AG04449 (cell line): Measurements from ENCODE around the gene PDE8A.

Experiments
- CTCF ChIA-PET: fragments of 350-600 bp; formaldehyde crosslinking; extraction: SDS; loops from one replicate; lab custom pipeline; 2021; ENCODE audit warnings: antibody characterized with exemption; lab: Yijun Ruan, JAX
- POLR2A ChIA-PET: fragments of 400-600, 350-600 bp; formaldehyde crosslinking; extraction: SDS; loops from one replicate; lab custom pipeline; 2020; ENCODE audit warnings: antibody characterized with exemption, inconsistent platforms; lab: Yijun Ruan, JAX
- DNase-seq: peaks from one replicate; pipeline ENCODE4 v3.0.0-alpha.2; 2010; ENCODE audit warnings: low read depth, low spot score
- H3K4me3 ChIP-seq: 2 replicates; pipeline ENCODE4 v1.5.1; 2011; ENCODE audit warnings: low read depth, mild to moderate bottlenecking, control low read depth, low read length
- TF ChIP-seq, protein P1 (sequence below): IDR thresholded peaks from one replicate; pipeline ENCODE4 v1.5.1; 2011; ENCODE audit warnings: mild to moderate bottlenecking, moderate library complexity, low read length, control low read depth, inconsistent platforms; ENCODE audit not compliant: insufficient read depth; ENCODE audit errors: missing control alignments

PDE8A gene

GRCh38 chr15:85031944-85032558, 50.4 kb downstream of the PDE8A start:
- H3K4me3 ChIP-seq: no peak overlapping the region
- ChIA-PET POLR2A (no interaction called here), CTCF (interaction anchor here (0.9 to 9.4 kb wide), 2 partner anchors 10 to 14 kb away, joined by 3 to 55 read pairs; no protein-coding TSS in a partner anchor)
- TF ChIP-seq, protein P1, sequence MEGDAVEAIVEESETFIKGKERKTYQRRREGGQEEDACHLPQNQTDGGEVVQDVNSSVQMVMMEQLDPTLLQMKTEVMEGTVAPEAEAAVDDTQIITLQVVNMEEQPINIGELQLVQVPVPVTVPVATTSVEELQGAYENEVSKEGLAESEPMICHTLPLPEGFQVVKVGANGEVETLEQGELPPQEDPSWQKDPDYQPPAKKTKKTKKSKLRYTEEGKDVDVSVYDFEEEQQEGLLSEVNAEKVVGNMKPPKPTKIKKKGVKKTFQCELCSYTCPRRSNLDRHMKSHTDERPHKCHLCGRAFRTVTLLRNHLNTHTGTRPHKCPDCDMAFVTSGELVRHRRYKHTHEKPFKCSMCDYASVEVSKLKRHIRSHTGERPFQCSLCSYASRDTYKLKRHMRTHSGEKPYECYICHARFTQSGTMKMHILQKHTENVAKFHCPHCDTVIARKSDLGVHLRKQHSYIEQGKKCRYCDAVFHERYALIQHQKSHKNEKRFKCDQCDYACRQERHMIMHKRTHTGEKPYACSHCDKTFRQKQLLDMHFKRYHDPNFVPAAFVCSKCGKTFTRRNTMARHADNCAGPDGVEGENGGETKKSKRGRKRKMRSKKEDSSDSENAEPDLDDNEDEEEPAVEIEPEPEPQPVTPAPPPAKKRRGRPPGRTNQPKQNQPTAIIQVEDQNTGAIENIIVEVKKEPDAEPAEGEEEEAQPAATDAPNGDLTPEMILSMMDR: no peak
- DNase-seq: no peak

- CTCF ChIA-PET: interaction anchor here (0.9 to 9.4 kb wide), 2 partner anchors 11 to 13 kb away, joined by 3 to 55 read pairs; no protein-coding TSS in a partner anchor
- no peak overlapping the region for H3K4me3 ChIP-seq
- TF ChIP-seq, protein P1: no peak
- POLR2A ChIA-PET: no interaction called here
- no peak for DNase-seq
Measured at GRCh38 chr15:85033148-85033547, 51.5 kb downstream of the PDE8A start.

GRCh38 chr15:85034276-85034675, 52.6 kb downstream of the PDE8A start:
- ChIA-PET CTCF (interaction anchor here (6.0 to 9.4 kb wide), 2 partner anchors 12 to 78 kb away, joined by 25 to 55 read pairs; no protein-coding TSS in a partner anchor), POLR2A (no interaction called here)
- TF ChIP-seq, protein P1: no peak
- DNase-seq: no peak
- no peak overlapping the region for H3K4me3 ChIP-seq

DNA sequence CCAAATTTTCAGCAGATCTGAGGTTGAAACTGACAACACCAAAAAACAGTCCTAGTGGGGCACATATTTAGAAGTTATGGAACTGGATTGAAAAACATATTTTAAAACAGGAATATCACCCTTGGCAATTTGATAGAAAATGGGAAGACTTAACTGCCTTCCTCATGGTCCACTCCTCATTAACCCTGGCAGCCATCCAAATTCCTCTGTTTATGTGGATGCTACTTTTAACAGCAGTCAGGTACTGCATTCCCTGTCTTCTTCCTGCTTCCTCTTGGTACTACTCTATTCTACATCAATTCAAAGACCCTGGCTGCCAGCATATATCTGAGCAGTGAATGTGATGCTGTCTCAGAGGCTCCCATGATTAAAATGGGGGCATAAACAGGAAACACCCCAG, 54.3 kb downstream of the PDE8A start:
- DNase-seq: no peak
- TF ChIP-seq, protein P1: no peak
- CTCF ChIA-PET: interaction anchor here (1.1 to 9.4 kb wide), 5 partner anchors 10 to 448 kb away, joined by 3 to 55 read pairs (median 4); partner anchors contain the start of gene PDE8A
- POLR2A ChIA-PET: no interaction called here
- no peak overlapping the region for H3K4me3 ChIP-seq

- no peak overlapping the region for H3K4me3 ChIP-seq
- POLR2A ChIA-PET: no interaction called here
- CTCF ChIA-PET: interaction anchor here (0.6 to 9.4 kb wide), 5 partner anchors 9 to 80 kb away, joined by 3 to 55 read pairs (median 4); partner anchors contain the start of gene PDE8A
- no peak for DNase-seq
- TF ChIP-seq, protein P1: no peak
Measured at GRCh38 chr15:85036716-85037115, 55.1 kb downstream of the PDE8A start.

DNA sequence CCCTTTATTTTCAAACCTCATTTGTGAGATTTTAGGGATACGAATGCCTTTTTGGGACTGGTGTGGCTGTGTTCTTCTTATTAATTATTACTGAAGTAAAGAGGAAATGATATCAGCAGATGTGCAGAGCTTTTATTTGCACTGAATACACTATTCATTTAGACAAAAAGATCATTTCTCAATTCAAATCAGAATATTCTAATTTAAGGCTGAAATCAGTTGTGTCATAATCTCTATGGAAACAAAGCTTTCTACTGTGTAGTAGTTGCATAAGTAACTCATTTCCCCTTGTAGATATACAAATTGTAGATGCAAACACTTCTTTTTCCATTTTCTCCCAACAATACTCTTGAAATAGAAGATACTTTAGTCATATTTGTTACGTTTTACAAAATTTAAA, 56.0 kb downstream of the PDE8A start:
- TF ChIP-seq, protein P1: no peak
- CTCF ChIA-PET: interaction anchor here (0.7 to 9.4 kb wide), 4 partner anchors 8 to 438 kb away, joined by 3 to 55 read pairs (median 14); no protein-coding TSS in a partner anchor
- H3K4me3 ChIP-seq: no peak overlapping the region
- POLR2A ChIA-PET: no interaction called here
- no peak for DNase-seq
